ENCODE data around the gene BAG5.

DNA sequence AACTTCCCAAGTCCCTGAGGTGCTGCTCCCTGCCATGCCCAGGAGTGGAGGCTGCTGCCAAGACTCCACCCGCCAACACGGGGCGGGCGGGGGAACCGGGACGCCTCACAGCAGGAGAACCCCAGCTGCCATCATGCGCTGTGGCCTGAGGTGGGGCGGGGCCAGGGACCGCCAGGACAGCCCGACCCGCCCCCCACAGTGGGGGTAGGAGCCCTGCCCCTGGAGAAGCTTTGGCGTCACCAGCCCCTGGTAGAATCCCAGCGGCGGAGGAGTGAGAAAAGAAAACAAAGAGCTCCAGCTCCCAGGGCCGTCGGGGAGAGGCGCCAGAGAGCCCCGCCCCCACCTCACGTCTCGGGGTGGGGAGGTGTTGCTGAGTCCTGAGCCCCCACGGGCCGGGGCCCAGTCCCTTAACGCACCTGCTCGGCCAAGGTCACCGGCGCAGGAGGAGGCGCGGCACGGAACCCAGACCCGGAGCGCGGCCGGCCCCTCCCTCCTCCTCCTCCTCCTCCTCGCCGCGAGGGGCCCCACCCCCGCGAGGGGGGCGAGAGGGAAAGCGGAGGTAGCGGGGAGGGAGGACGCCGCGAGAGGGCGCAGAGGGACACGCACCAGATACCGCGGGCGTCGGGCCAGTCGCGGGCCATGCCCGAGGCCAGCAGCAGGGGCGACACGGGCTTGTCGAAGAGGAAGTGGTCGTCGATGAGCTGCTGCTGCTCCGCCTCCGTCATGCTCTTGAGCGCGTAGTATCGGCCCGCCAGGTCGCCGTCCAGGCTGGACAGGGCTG lies 41.6 kb downstream of the BAG5 start:
- TF ChIP-seq POLR2A (IDR thresholded peaks at IDR 0.05), result no peak
- TF ChIP-seq, protein P1, sequence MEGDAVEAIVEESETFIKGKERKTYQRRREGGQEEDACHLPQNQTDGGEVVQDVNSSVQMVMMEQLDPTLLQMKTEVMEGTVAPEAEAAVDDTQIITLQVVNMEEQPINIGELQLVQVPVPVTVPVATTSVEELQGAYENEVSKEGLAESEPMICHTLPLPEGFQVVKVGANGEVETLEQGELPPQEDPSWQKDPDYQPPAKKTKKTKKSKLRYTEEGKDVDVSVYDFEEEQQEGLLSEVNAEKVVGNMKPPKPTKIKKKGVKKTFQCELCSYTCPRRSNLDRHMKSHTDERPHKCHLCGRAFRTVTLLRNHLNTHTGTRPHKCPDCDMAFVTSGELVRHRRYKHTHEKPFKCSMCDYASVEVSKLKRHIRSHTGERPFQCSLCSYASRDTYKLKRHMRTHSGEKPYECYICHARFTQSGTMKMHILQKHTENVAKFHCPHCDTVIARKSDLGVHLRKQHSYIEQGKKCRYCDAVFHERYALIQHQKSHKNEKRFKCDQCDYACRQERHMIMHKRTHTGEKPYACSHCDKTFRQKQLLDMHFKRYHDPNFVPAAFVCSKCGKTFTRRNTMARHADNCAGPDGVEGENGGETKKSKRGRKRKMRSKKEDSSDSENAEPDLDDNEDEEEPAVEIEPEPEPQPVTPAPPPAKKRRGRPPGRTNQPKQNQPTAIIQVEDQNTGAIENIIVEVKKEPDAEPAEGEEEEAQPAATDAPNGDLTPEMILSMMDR (IDR thresholded peaks at IDR 0.05), result no peak
